Mesothelial cell of epicardium (in vitro differentiated cells): ENCODE data around the gene NAGS. TPM values are rescaled to one million over a fixed set of nuclear protein-coding genes. Genes with fewer than 3 reads are reported as not detected.
A peak's percentile ranks its signal among the peaks of the same experiment; 100 is the strongest.
"Not testable (repeated sequence)": the region's sequence is repeated elsewhere in the genome, so short reads cannot be mapped to it uniquely, and the experiment has no call there.

Experiments used
- DNase-seq, 2 experiments: peaks; one replicate each; pipeline ENCODE4 v3.0.0; 2021; ENCODE audit warnings: low spot score in 2 of 2; ENCODE audit not compliant: unreplicated experiment in 2 of 2
- H3K27ac Mint-ChIP-seq: 2 replicates; pipeline ENCODE4 v1.8.0; 2021; ENCODE audit warnings: mixed read lengths
- H3K27me3 Mint-ChIP-seq: 2 replicates; pipeline ENCODE4 v1.8.0; 2021; ENCODE audit warnings: low read depth, mixed read lengths
- H3K36me3 Mint-ChIP-seq: 2 replicates; pipeline ENCODE4 v1.8.0; 2021; ENCODE audit warnings: mixed read lengths
- H3K4me1 Mint-ChIP-seq: 2 replicates; pipeline ENCODE4 v1.8.0; 2021; ENCODE audit warnings: mixed read lengths
- H3K4me3 Mint-ChIP-seq: 2 replicates; pipeline ENCODE4 v1.8.0; 2021; ENCODE audit warnings: mild to moderate bottlenecking, moderate library complexity, mixed read lengths
- H3K9me3 Mint-ChIP-seq: 2 replicates; pipeline ENCODE4 v1.8.0; 2021; ENCODE audit warnings: mixed read lengths
- total RNA-seq: library from RNA; stranded (reverse); gene quantifications from 3 replicates; pipeline ENCODE4 v1.2.1, GENCODE V29; 2021
- TF ChIP-seq, protein P1 (sequence below): fragments of 200-600 bp; sonication (generic); IDR thresholded peaks from one replicate; pipeline ENCODE4 v1.5.0; 2021; ENCODE audit warnings: antibody characterized with exemption; ENCODE audit not compliant: unreplicated experiment

The NAGS gene, protein sequence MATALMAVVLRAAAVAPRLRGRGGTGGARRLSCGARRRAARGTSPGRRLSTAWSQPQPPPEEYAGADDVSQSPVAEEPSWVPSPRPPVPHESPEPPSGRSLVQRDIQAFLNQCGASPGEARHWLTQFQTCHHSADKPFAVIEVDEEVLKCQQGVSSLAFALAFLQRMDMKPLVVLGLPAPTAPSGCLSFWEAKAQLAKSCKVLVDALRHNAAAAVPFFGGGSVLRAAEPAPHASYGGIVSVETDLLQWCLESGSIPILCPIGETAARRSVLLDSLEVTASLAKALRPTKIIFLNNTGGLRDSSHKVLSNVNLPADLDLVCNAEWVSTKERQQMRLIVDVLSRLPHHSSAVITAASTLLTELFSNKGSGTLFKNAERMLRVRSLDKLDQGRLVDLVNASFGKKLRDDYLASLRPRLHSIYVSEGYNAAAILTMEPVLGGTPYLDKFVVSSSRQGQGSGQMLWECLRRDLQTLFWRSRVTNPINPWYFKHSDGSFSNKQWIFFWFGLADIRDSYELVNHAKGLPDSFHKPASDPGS
- total RNA-seq = 0.42 to 0.88 TPM (median 0.82 TPM) in 3 replicates

DNA sequence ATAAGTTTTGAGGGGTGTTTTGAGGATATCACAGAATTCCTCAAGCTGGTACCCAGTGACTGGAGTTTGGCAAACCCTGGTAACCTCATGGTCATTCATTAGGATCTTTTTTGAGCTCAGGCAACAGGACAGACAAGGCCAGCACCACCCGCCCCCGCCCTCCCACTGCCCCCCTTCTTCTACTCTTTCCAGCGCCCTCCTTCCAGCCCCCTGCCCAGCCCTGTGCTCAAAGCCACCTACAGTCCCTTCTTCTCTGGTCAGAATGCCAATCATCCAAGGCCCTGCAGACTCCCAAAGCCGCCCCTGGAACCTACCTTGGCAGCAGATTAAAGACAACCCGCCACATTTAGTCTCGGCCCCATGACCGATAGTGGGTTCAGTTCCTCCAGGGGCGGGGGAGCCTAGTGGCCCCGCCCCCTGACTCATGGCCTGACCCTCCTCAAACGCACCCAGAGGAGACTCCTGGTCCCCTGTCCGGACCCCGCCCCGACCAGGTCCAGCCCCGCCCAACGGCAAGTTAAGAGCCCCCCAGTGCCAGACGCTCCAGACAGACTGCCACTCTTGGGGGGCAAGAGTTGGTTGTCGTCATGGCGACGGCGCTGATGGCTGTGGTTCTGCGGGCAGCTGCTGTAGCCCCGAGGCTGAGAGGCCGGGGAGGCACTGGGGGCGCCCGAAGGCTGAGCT, at the start of gene NAGS:
Gene NAGS (plus strand): TSS at position 546 of the 684 bp plus-strand sequence. CDS start 42 bp downstream, at position 588.
- Mint-ChIP-seq H3K4me1 (peaks cover 20% of the 10 kb centered on the region), H3K27me3 (peaks cover 70% of the 10 kb centered on the region), H3K27ac (no peak within 1 kb of the TSS), H3K4me3 (peak within 1 kb of the TSS; percentile 39), H3K9me3 (no peaks in the 10 kb centered on the region), H3K36me3 (no peaks in the 10 kb centered on the region)
- DNase-seq = peak in 1 of 2 experiments; percentile 42
- TF ChIP-seq, protein P1, sequence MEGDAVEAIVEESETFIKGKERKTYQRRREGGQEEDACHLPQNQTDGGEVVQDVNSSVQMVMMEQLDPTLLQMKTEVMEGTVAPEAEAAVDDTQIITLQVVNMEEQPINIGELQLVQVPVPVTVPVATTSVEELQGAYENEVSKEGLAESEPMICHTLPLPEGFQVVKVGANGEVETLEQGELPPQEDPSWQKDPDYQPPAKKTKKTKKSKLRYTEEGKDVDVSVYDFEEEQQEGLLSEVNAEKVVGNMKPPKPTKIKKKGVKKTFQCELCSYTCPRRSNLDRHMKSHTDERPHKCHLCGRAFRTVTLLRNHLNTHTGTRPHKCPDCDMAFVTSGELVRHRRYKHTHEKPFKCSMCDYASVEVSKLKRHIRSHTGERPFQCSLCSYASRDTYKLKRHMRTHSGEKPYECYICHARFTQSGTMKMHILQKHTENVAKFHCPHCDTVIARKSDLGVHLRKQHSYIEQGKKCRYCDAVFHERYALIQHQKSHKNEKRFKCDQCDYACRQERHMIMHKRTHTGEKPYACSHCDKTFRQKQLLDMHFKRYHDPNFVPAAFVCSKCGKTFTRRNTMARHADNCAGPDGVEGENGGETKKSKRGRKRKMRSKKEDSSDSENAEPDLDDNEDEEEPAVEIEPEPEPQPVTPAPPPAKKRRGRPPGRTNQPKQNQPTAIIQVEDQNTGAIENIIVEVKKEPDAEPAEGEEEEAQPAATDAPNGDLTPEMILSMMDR = no peak

DNA sequence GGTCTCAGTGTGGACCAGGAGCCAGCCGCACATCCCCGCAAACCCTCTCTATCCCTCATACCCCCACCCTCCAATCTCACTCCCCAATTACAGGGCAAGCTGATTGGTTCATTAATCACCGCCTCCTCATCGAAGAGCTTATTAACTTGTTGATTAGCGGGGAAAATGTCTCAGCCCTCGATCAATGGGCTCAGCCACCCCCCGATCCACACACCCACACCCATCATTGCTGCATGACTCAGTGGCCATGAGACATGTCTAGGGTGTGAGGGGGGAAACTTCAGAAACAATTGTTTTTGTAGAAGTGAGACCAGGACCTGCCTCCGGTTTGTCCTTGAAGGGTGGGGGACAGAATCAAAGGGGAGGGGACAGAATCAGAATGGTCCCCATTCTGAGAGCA, 48.2 kb upstream of the NAGS start:
- H3K36me3 Mint-ChIP-seq = no peaks in the 10 kb centered on the region
- peaks cover 60% of the 10 kb centered on the region for H3K27me3 Mint-ChIP-seq
- no peak overlapping the region for H3K4me3 Mint-ChIP-seq
- no peak overlapping the region for H3K27ac Mint-ChIP-seq
- peaks cover 7% of the 10 kb centered on the region for H3K4me1 Mint-ChIP-seq
- no peak for DNase-seq
- TF ChIP-seq, protein P1 = no peak
- no peaks in the 10 kb centered on the region for H3K9me3 Mint-ChIP-seq

DNA sequence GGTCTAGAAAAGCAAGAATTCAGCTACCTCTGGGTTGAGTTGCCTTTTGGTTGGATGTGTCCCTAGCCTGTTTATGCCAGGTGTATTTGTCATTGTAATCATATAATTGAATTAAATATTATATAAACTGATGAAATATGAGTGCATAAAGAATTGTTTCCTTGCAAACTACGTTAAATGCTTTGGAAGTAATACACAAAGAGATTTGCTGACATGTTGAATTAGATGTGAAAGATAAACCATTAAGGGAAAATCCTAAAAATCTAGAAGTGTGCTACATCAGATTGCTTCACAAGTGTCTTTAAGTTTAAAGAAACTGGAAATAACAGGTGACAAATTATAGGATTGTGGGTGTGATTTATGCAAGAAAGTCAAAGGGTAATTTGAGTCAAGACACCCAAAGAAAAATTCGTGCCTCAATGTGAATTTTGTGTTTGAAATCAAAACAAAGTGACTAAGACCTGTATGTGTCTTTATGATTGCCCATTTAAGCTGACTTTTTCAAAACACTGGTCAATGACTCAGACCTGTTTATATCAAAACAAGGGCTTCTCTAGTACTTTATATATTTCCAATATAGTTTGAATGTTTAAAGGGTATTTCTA, 45.6 kb upstream of the NAGS start:
- Mint-ChIP-seq H3K27me3 (peaks cover 56% of the 10 kb centered on the region), H3K36me3 (no peaks in the 10 kb centered on the region), H3K9me3 (no peaks in the 10 kb centered on the region), H3K27ac (no peak overlapping the region), H3K4me1 (no peaks in the 10 kb centered on the region), H3K4me3 (no peak overlapping the region)
- TF ChIP-seq, protein P1 = no peak
- DNase-seq = no peak

DNA sequence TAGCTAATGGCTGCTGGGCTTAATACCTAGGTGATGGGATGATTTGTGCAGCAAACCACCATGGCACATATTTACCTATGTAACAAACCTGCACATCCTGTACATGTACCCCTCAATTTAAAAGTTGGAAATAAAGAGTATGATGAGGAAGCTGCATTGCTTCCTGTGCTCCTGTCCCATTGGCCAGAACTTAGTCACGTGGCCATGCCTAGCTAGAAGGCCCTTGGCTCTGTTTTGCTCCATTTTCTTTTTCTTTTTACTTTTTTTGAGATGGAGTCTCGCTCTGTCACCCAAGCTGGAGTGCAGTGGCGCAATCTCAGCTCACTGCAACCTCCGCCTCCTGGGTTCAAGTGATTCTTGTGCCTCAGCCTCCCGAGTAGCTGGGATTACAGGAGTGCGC, 43.1 kb upstream of the NAGS start:
- not testable (repeated sequence) for H3K4me3 Mint-ChIP-seq, H3K4me1 Mint-ChIP-seq, H3K36me3 Mint-ChIP-seq, H3K27ac Mint-ChIP-seq, H3K9me3 Mint-ChIP-seq, DNase-seq
- H3K27me3 Mint-ChIP-seq = peaks cover 47% of the 10 kb centered on the region

DNA sequence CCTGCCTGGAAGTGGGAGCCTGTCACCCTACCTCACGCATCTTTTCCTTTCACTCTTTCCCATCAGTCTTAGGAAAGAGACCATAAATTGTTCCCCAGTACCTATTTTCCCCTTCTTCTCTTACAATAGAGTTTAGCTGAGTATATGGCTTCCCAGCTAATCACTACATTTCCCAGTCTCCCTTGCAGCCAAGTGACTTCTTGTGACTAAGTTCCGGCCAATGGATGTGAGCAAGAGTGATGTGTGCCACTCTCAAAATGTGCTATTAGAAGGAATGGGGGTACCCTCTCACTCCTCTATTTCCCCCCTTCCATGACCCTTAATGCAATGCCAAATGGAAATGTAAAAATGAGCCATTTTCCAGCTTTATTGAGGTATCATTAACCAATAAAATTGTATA, 42.5 kb upstream of the NAGS start:
- TF ChIP-seq, protein P1 = no peak
- H3K4me1 Mint-ChIP-seq = no peaks in the 10 kb centered on the region
- DNase-seq = no peak
- H3K9me3 Mint-ChIP-seq = no peaks in the 10 kb centered on the region
- no peak overlapping the region for H3K4me3 Mint-ChIP-seq
- H3K36me3 Mint-ChIP-seq = no peaks in the 10 kb centered on the region
- H3K27ac Mint-ChIP-seq = no peak overlapping the region
- peaks cover 44% of the 10 kb centered on the region for H3K27me3 Mint-ChIP-seq
